Upper lobe of left lung (tissue), 4 donors: ENCODE results near the gene ARFRP1.

Source experiments
- EP300 ChIP-seq, 4 donors: sonication (generic); formaldehyde crosslinking; IDR thresholded peaks; one replicate each; pipeline ENCODE4 v1.5.1; 2017; ENCODE audit warnings: antibody characterized with exemption in 4 of 4, control low read depth in 2 of 4
- POLR2AphosphoS5 ChIP-seq, 2 donors: sonication (generic); formaldehyde crosslinking; IDR thresholded peaks; one replicate each; pipeline ENCODE4 v1.5.1; 2017; ENCODE audit warnings: antibody characterized with exemption in 2 of 2
- TF ChIP-seq, protein P1 (sequence below), 6 experiments: fragments of 450-650 bp in 4 of 6; fragments of 200-600 bp in 2 of 6; sonication (generic) in 2 of 6; IDR thresholded peaks; one replicate each; pipeline ENCODE4 v1.5.1; 2016 to 2019; ENCODE audit warnings: antibody characterized with exemption in 6 of 6

DNA sequence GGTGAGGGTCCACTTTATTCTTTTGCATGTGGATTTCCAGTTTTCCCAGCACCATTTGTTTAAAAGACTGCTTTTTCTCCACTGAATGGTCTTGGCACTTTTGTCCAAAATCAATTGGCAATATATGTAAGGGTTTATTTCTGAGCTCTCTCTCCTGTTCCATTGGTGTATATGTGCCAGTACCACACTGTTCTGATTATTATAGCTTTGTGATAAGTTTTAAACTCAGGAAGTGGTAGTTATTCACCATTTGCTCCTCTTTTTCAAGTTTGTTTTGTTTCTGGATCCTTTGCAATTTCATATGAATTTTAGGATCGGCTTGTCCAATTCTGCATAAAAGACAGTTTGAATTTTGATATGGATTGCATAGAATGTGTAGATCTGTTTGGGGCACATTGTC is 4.4 kb upstream of the ARFRP1 start:
- no peak for TF ChIP-seq POLR2AphosphoS5 (IDR thresholded peaks at IDR 0.05)
- TF ChIP-seq, protein P1, sequence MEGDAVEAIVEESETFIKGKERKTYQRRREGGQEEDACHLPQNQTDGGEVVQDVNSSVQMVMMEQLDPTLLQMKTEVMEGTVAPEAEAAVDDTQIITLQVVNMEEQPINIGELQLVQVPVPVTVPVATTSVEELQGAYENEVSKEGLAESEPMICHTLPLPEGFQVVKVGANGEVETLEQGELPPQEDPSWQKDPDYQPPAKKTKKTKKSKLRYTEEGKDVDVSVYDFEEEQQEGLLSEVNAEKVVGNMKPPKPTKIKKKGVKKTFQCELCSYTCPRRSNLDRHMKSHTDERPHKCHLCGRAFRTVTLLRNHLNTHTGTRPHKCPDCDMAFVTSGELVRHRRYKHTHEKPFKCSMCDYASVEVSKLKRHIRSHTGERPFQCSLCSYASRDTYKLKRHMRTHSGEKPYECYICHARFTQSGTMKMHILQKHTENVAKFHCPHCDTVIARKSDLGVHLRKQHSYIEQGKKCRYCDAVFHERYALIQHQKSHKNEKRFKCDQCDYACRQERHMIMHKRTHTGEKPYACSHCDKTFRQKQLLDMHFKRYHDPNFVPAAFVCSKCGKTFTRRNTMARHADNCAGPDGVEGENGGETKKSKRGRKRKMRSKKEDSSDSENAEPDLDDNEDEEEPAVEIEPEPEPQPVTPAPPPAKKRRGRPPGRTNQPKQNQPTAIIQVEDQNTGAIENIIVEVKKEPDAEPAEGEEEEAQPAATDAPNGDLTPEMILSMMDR (IDR thresholded peaks at IDR 0.05), result no peak
- TF ChIP-seq EP300 (IDR thresholded peaks at IDR 0.05), result no peak
